Pancreas (tissue), 10 donors: ENCODE data around the gene TREM1. TPM values are rescaled to one million over a fixed set of nuclear protein-coding genes. Genes with fewer than 3 reads are reported as not detected.

Experiments used
- ATAC-seq, 4 donors: fragments of 200-7000 bp; cut with Tn5 transposase; one replicate each; pipeline versions ENCODE4 v1.8.0 to v1.9.1; 2020; ENCODE audit warnings: mild to moderate bottlenecking in 4 of 4, moderate library complexity in 4 of 4
- DNase-seq, 6 donors: peaks; one replicate each; pipeline ENCODE4 v3.0.0-alpha.2; 2020
- FAIRE-seq: peaks from 2 replicates; lab custom pipeline; 2012; peaks lifted over from hg19 to GRCh38; lab: Jason Lieb, UNC
- H3K27ac ChIP-seq, 4 donors: fragments of 200-600 bp; sonication (generic); 1 replicate in 3 of 4; 2 replicates in 1 of 4; pipeline versions ENCODE4 v1.5.0 to v1.8.0; 2020
- H3K27me3 ChIP-seq, 4 donors: fragments of 200-600 bp; one replicate each; pipeline ENCODE4 v1.8.0; 2021
- H3K36me3 ChIP-seq, 3 donors: fragments of 200-600 bp; sonication (generic) in 1 of 3; one replicate each; pipeline versions ENCODE4 v1.5.0 to v1.8.0; 2020 to 2021
- H3K4me1 ChIP-seq, 3 donors: fragments of 200-600 bp; one replicate each; pipeline ENCODE4 v1.8.0; 2021
- H3K4me3 ChIP-seq, 4 donors: fragments of 200-600 bp; sonication (generic) in 2 of 4; one replicate each; pipeline versions ENCODE4 v1.5.0 to v1.8.0; 2020 to 2021
- H3K9me3 ChIP-seq, 4 donors: fragments of 200-600 bp; one replicate each; pipeline ENCODE4 v1.8.0; 2021
- WGBS, 2 donors: extraction: QIAGEN DNeasy Blood & Tissue Kit; methylation state at CpG; one replicate each; pipeline ENCODE4 v1.1.7; 2013; 5-methylcytosine and 5-hydroxymethylcytosine counted together
- intact Hi-C, 3 donors: fragments of 100-400 bp; cut with DNase I; formaldehyde crosslinking; loops; one replicate each; pipeline versions ENCODE4 v1.11.1 to v1.14.2; 2022
- polyA plus RNA-seq, 2 donors: library from polyadenylated mRNA; stranded (reverse); fragments of 200-250 nt; gene quantifications; one replicate each; pipeline ENCODE4 v1.2.3, GENCODE V29; 2013
- total RNA-seq, 6 donors: library from RNA; stranded (reverse); fragmentation: NEBNext Ultra II Directional in 4 of 6; extraction: Animal tissue kit (Norgen Biotek cat#: 25700) in 4 of 6; gene quantifications; one replicate each; pipeline versions ENCODE4 v1.2.1 to v1.2.4, GENCODE V29; 2021 to 2023
- TF ChIP-seq, protein P1 (sequence below), 4 donors: fragments of 200-600 bp; sonication (generic) in 3 of 4; IDR thresholded peaks; one replicate each; pipeline versions ENCODE4 v1.5.0 to v1.8.0; 2021; ENCODE audit warnings: antibody characterized with exemption in 4 of 4
- donor health status: healthy with polysubstance abuse.
- donor health status: DM: no; HTN: no; CAD: no; lungs with moderate emphysema.
- donor health status: DM: no; HTN: no; CAD: no.
- donor health status: control.
- donor health status: control.
- donor health status: Bipolar disorder and iron deficiency.
- donor health status: DM: yes; HTN: yes; CAD: no.
- donor health status: DM: no; HTN: no; CAD: no.
- donor health status: DM: no; HTN: no; CAD: no.
- donor health status: DM: yes; HTN: yes; CAD: no.

TREM1 gene
- total and polyA plus RNA-seq, 8 donors, result 0.08 to 2.8 (median 0.28) TPM; not detected in 1

DNA sequence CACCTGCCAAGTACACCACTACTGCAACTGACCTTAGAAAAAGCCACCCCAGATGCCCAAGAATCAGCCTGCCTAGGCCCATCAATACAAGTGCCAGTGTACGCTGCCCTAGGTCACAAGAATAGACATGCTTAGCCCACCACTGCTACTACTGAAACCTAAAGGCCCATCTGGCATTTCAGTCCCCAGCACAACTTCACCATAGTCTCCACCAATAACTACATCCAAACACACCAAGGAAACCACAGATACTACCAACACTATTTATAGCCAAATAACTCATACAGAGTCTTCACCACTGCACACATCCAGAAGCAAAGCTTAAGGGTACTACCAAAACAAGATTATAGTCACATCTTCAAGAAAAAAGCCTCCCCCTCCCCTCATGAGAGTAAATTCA, 30.1 kb downstream of the TREM1 start:
- Histone ChIP-seq H3K4me1 (peaks cover 0 to 15% (median 0%) of the 10 kb centered on the region in 3 donors), H3K27me3 (no peaks in the 10 kb centered on the region), H3K27ac (no peak overlapping the region), H3K36me3 (no peaks in the 10 kb centered on the region), H3K4me3 (no peak overlapping the region), H3K9me3 (no peaks in the 10 kb centered on the region)
- TF ChIP-seq, protein P1, sequence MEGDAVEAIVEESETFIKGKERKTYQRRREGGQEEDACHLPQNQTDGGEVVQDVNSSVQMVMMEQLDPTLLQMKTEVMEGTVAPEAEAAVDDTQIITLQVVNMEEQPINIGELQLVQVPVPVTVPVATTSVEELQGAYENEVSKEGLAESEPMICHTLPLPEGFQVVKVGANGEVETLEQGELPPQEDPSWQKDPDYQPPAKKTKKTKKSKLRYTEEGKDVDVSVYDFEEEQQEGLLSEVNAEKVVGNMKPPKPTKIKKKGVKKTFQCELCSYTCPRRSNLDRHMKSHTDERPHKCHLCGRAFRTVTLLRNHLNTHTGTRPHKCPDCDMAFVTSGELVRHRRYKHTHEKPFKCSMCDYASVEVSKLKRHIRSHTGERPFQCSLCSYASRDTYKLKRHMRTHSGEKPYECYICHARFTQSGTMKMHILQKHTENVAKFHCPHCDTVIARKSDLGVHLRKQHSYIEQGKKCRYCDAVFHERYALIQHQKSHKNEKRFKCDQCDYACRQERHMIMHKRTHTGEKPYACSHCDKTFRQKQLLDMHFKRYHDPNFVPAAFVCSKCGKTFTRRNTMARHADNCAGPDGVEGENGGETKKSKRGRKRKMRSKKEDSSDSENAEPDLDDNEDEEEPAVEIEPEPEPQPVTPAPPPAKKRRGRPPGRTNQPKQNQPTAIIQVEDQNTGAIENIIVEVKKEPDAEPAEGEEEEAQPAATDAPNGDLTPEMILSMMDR (IDR thresholded peaks at IDR 0.05), result no peak
- DNase-seq (no peak), FAIRE-seq (no peak), ATAC-seq (no peak)
- intact Hi-C loops, result no loop called here
- 96 to 100% methylated on average over 1 of the region's 1 CpG for WGBS, 2 donors

DNA sequence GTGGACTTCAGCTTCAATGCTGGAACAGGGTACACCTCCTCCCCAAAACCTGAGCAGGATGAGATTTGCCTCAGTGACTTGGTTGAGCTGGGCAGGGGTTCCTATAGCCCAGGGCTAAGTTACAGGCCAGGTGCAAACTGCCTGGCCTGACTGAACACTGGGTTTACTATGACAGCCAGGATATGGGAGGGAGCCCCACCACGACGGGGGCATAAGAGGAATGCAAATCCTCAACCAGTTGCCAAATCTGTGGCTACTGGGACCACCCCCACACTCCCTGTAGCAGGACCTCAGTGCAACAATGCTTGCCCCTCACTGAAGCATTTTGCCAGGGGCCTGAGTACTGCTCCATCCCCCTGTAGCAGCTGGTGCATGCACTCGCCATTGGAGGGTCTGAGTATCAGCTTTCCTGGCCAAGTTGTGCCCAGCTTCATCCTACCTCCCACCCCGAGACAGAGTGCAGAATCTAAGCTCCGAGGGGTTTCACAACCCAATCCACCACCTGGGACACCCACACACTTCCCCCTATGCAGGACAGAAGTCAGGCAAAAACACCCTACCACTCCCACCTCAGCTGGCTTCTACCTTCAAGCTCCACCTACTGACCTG, 30.7 kb downstream of the TREM1 start:
- intact Hi-C loops, result no loop called here
- no peak overlapping the region for H3K4me3 ChIP-seq
- H3K36me3 ChIP-seq, result no peaks in the 10 kb centered on the region
- 84 to 92% methylated on average over 5 of the region's 5 CpGs for WGBS, 2 donors
- no peak for DNase-seq
- TF ChIP-seq, protein P1 (IDR thresholded peaks at IDR 0.05), result no peak
- no peaks in the 10 kb centered on the region for H3K9me3 ChIP-seq
- no peak for FAIRE-seq
- H3K4me1 ChIP-seq, result peaks cover 0 to 15% (median 0%) of the 10 kb centered on the region in 3 donors
- H3K27me3 ChIP-seq, result no peaks in the 10 kb centered on the region
- H3K27ac ChIP-seq, result no peak overlapping the region
- ATAC-seq, result no peak

DNA sequence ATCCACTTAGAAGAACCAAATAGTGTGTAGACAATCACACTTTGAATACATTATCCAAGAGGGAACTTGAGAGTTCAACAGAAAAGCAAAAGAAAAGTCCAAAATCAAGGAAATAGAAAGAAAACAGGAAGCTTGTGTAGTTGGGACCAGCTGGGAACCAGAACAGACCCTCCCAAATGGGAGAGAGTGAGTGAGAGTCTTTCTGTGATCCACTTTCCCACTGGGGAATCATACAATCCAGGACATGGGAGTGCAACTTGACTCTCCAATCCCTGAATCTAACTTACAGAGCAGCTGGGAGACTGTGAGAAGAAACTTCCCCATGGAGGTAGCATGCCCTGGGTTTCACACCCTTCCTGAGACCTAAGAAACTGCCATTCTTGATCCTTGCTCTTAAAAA, 31.4 kb downstream of the TREM1 start:
- TF ChIP-seq, protein P1 (IDR thresholded peaks at IDR 0.05), result no peak
- ATAC-seq (no peak), DNase-seq (no peak), FAIRE-seq (no peak)
- Histone ChIP-seq H3K27me3 (no peaks in the 10 kb centered on the region), H3K27ac (no peak overlapping the region), H3K9me3 (no peaks in the 10 kb centered on the region), H3K4me3 (no peak overlapping the region), H3K36me3 (no peaks in the 10 kb centered on the region), H3K4me1 (peaks cover 0 to 15% (median 0%) of the 10 kb centered on the region in 3 donors)
- intact Hi-C loops, result no loop called here

DNA sequence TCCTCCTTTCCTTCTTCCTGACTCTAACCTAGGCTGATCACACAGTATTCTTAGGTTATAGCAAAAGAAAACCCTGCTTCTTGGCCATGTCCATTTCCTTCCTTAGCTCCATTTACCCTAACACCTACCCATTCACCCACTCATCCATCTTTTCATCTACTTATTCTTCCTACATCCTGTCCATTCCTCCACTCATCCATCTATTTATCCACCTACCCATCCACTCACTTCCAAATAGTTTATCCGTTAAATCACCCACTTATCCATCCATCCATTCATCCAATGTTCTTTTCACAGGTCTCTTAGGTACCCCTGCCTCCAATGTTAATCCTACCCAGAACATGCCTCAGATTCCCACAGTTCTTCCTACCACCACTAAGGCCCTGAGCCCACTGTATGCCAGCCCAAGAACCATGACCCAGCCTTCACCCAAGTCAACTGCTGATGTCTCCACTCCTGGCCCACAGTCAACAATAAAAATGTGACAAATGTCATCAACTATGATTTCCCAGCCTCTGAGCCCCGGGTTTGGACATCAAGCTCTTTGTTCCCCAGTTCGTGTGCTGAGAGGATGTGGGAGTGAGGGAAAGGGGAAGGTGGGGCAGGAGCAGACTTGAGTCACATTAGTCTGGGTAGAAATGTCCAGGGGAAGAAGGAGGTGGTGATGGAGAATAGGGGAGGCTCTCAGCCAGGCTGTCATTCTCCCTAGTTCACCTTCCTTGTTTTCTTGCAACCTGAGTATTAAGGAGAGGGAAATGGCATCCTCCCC, 33.9 kb downstream of the TREM1 start:
- no peaks in the 10 kb centered on the region for H3K36me3 ChIP-seq
- no peaks in the 10 kb centered on the region for H3K27me3 ChIP-seq
- TF ChIP-seq, protein P1 (IDR thresholded peaks at IDR 0.05), result no peak
- peaks cover 0 to 11% (median 0%) of the 10 kb centered on the region in 3 donors for H3K4me1 ChIP-seq
- 57 to 73% methylated on average over 3 of the region's 3 CpGs for WGBS, 2 donors
- no peak overlapping the region for H3K27ac ChIP-seq
- H3K4me3 ChIP-seq, result no peak overlapping the region
- intact Hi-C loops, result no loop called here
- ATAC-seq, result no peak
- FAIRE-seq, result no peak
- no peak for DNase-seq
- H3K9me3 ChIP-seq, result no peaks in the 10 kb centered on the region
